ENCODE data around the gene ARID1B. TPM values are rescaled to one million over a fixed set of nuclear protein-coding genes. Genes with fewer than 3 reads are reported as not detected.

The ARID1B gene
- 33.3 and 41.0 TPM in 2 replicates for total RNA-seq

GRCh38 chr6:156776840-156777576 is at the start of gene ARID1B:
Gene ARID1B, plus strand, starts transcription at chr6:156777378. Its CDS starts 303 bp downstream, at chr6:156777681.

